Measurements from ENCODE around the gene PPARD. TPM values are rescaled to one million over a fixed set of nuclear protein-coding genes. Genes with fewer than 3 reads are reported as not detected.

Gene PPARD
- total and polyA plus RNA-seq, 2 of the 13 experiments (the other 11 are each of a cell fraction or from before 2014, with no cell fraction given), result 6.1 to 13.3 TPM

DNA sequence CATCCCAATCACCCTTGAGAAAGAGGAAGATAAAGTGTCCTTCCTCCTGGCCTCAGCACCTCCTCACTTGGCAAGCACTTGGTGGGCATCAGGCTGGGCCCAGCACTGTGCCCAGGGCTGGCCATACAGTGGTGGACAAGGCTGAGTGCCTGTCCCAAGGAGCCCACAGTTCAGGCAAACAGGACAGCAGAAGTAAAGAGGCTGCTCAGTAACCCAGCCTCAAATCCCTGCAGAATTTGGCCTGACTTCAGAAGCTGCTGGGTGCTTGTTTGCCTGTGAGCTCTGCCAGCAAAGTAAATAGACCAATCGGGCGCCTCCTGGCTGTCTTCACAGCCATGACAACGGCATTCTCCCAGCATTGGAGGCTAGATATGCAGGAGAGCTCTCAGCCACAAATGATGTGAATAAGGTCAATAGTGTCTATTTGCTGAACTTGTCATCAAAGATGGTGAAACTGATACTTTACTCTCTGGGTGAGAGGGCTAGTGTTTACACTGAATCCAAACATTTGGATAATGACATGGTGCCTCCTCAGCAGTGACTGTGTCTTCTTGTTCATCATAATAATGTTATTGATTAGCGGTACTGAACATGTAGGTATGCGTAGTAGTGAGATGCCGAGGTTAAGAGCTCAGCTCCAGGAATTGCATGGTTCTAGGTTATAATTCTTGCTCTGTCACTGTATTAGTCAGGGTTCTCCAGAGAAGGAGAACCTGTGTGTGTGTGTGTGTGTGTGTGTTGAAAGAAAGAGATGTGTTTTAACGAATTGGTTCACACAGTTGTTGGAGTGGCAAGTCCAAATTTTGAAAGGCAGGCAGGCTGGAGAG, 72.9 kb downstream of the PPARD start (continued):
- TF ChIP-seq TMF1 (CRISPR knock-in tag; IDR thresholded peaks at IDR 0.05; ENCODE audit: low read depth) (no peak), MED1 (CRISPR knock-in tag; IDR thresholded peaks at IDR 0.05) (peak; percentile 94), HMG20A (CRISPR knock-in tag; IDR thresholded peaks at IDR 0.05; ENCODE audit: borderline replicate concordance) (peak; percentile 98), XRCC5 (optimal IDR thresholded peaks at IDR 0.05; ENCODE audit: low read length) (peak; percentile 96), ISL2 (CRISPR knock-in tag; IDR thresholded peaks at IDR 0.05) (peak; percentile 94), BRCA1 (CRISPR knock-in tag; IDR thresholded peaks at IDR 0.05) (0 out of 2 replicates have a peak, but pooled peaks have one; percentile 46), ZFP41 (CRISPR knock-in tag; IDR thresholded peaks at IDR 0.05; ENCODE audit: borderline replicate concordance) (no peak), DPF2 (CRISPR knock-in tag; IDR thresholded peaks at IDR 0.05; ENCODE audit: borderline replicate concordance, low read depth) (peak; percentile 91), ZNF136 (CRISPR knock-in tag; IDR thresholded peaks at IDR 0.05; ENCODE audit: low read depth) (no peak; the same call in 1 of the 2 replicates), ZNF747 (CRISPR knock-in tag; IDR thresholded peaks at IDR 0.05; ENCODE audit: borderline replicate concordance) (no peak; the same call in 1 of the 2 replicates), PHF20 (CRISPR knock-in tag; IDR thresholded peaks at IDR 0.05) (peak; percentile 3; the same call in 1 of the 2 replicates), ZFP37 (CRISPR knock-in tag; IDR thresholded peaks at IDR 0.05; ENCODE audit: borderline replicate concordance) (0 out of 2 replicates have a peak, but pooled peaks have one; percentile 51), PHB2 (IDR thresholded peaks at IDR 0.05; ENCODE audit: partially characterized antibody) (no peak), POGZ (CRISPR knock-in tag; IDR thresholded peaks at IDR 0.05) (peak; percentile 83; the same call in 1 of the 2 replicates), ZNF629 (CRISPR knock-in tag; conservative IDR thresholded peaks at IDR 0.05) (peak; percentile 45), CEBPB (IDR thresholded peaks at IDR 0.05; ENCODE audit: borderline replicate concordance, low read depth, low read length) (peak; percentile 81), ZEB1 (IDR thresholded peaks at IDR 0.05; ENCODE audit: insufficient replicate concordance, low read depth) (peak; percentile 71), MAFF (IDR thresholded peaks at IDR 0.05; ENCODE audit: low read depth, low read length) (peak; percentile 78), ZNF891 (CRISPR knock-in tag; IDR thresholded peaks at IDR 0.05) (0 out of 2 replicates have a peak, but pooled peaks have one; percentile 63), HOXD1 (CRISPR knock-in tag; IDR thresholded peaks at IDR 0.05) (peak; percentile 96)
- TF ChIP-seq, protein P1, sequence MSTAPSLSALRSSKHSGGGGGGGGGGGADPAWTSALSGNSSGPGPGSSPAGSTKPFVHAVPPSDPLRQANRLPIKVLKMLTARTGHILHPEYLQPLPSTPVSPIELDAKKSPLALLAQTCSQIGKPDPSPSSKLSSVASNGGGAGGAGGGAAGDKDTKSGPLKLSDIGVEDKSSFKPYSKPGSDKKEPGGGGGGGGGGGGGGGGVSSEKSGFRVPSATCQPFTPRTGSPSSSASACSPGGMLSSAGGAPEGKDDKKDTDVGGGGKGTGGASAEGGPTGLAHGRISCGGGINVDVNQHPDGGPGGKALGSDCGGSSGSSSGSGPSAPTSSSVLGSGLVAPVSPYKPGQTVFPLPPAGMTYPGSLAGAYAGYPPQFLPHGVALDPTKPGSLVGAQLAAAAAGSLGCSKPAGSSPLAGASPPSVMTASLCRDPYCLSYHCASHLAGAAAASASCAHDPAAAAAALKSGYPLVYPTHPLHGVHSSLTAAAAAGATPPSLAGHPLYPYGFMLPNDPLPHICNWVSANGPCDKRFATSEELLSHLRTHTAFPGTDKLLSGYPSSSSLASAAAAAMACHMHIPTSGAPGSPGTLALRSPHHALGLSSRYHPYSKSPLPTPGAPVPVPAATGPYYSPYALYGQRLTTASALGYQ (CRISPR knock-in tag; IDR thresholded peaks at IDR 0.05), result peak; percentile 98
- TF ChIP-seq, protein P2, sequence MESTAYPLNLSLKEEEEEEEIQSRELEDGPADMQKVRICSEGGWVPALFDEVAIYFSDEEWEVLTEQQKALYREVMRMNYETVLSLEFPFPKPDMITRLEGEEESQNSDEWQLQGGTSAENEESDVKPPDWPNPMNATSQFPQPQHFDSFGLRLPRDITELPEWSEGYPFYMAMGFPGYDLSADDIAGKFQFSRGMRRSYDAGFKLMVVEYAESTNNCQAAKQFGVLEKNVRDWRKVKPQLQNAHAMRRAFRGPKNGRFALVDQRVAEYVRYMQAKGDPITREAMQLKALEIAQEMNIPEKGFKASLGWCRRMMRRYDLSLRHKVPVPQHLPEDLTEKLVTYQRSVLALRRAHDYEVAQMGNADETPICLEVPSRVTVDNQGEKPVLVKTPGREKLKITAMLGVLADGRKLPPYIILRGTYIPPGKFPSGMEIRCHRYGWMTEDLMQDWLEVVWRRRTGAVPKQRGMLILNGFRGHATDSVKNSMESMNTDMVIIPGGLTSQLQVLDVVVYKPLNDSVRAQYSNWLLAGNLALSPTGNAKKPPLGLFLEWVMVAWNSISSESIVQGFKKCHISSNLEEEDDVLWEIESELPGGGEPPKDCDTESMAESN (CRISPR knock-in tag; conservative IDR thresholded peaks at IDR 0.05), result peak; percentile 91
- TF ChIP-seq, protein P3, sequence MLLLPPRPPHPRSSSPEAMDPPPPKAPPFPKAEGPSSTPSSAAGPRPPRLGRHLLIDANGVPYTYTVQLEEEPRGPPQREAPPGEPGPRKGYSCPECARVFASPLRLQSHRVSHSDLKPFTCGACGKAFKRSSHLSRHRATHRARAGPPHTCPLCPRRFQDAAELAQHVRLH (CRISPR knock-in tag; IDR thresholded peaks at IDR 0.05; ENCODE audit: borderline replicate concordance, low read depth), result peak; percentile 88
- TF ChIP-seq, protein P4, sequence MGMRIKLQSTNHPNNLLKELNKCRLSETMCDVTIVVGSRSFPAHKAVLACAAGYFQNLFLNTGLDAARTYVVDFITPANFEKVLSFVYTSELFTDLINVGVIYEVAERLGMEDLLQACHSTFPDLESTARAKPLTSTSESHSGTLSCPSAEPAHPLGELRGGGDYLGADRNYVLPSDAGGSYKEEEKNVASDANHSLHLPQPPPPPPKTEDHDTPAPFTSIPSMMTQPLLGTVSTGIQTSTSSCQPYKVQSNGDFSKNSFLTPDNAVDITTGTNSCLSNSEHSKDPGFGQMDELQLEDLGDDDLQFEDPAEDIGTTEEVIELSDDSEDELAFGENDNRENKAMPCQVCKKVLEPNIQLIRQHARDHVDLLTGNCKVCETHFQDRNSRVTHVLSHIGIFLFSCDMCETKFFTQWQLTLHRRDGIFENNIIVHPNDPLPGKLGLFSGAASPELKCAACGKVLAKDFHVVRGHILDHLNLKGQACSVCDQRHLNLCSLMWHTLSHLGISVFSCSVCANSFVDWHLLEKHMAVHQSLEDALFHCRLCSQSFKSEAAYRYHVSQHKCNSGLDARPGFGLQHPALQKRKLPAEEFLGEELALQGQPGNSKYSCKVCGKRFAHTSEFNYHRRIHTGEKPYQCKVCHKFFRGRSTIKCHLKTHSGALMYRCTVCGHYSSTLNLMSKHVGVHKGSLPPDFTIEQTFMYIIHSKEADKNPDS (CRISPR knock-in tag; IDR thresholded peaks at IDR 0.05), result peak; percentile 22; the same call in 1 of the 2 replicates

Data from HepG2 (cell line).